ENCODE results near the gene SLC27A3. TPM values are rescaled to one million over a fixed set of nuclear protein-coding genes. Genes with fewer than 3 reads are reported as not detected.
A peak's percentile ranks its signal among the peaks of the same experiment; 100 is the strongest.

Gene SLC27A3
- polyA plus RNA-seq, 3 donors = 84.5 to 123 (median 118) TPM

- Mint-ChIP-seq H3K4me1 (peaks cover 45% of the 10 kb centered on the region), H3K4me3 (peak overlapping the region in 1 of 2 donors; percentile 73), H3K9me3 (no peaks in the 10 kb centered on the region), H3K27ac (peak overlapping the region; percentile 98 to 100 (median 99)), H3K36me3 (peaks cover 0 to 2% of the 10 kb centered on the region in 2 donors), H3K27me3 (ENCODE audit: low read depth in 3 of 3) (peaks cover 1 to 5% (median 5%) of the 10 kb centered on the region in 3 donors)
- H3K27ac ChIP-seq (ENCODE audit: low read depth in 1 of 2, low read length in 2 of 2) = peak overlapping the region; percentile 88 to 97
- no peak for TF ChIP-seq CTCF (IDR thresholded peaks at IDR 0.05)
- H3K4me2 ChIP-seq (replicated peaks; ENCODE audit: extremely low read depth, low read length, poor library complexity, severe bottlenecking) = peak overlapping the region; percentile 76
- peak; percentile 63 to 92 (median 78) for DNase-seq
- H4K20me1 ChIP-seq (ENCODE audit: insufficient read depth, low read length) = no peaks in the 10 kb centered on the region
- intact Hi-C loops (cut with micrococcal nuclease) = loop anchor here in 1 of 2 donors (5.0 kb wide), 1 partner anchor 171 kb away; the partner anchor contains the start of gene SLC39A1
- H3K27me3 ChIP-seq (ENCODE audit: control insufficient read depth in 2 of 2, insufficient read depth in 2 of 2, low read length in 2 of 2) = no peaks in the 10 kb centered on the region
- peak overlapping the region in 1 of 3 experiments; percentile 12 for H3K4me3 ChIP-seq (replicated peaks in 1 of 3; ENCODE audit: low read depth in 2 of 3, low read length in 3 of 3)
- H3K4me1 ChIP-seq (ENCODE audit: control insufficient read depth in 1 of 2, insufficient read depth in 2 of 2, low read length in 2 of 2) = peaks cover 40 to 43% of the 10 kb centered on the region in 2 donors
- no peak overlapping the region for H2AFZ ChIP-seq (ENCODE audit: insufficient read depth, low read depth, low read length, poor library complexity, severe bottlenecking)
- H3K9ac ChIP-seq (ENCODE audit: insufficient read depth, low read length, poor library complexity, severe bottlenecking) = peak overlapping the region; percentile 62
- H3K36me3 ChIP-seq (replicated peaks in 1 of 2; ENCODE audit: control insufficient read depth in 1 of 2, insufficient read depth in 2 of 2, low read length in 2 of 2) = no peaks in the 10 kb centered on the region
- whole genome bisulfite sequencing (ENCODE audit: insufficient coverage) = 60% methylated on average over 12 of the region's 16 CpGs
- H3K9me3 ChIP-seq (replicated peaks in 1 of 2; ENCODE audit: control insufficient read depth in 1 of 2, insufficient read depth in 1 of 2, low read length in 2 of 2) = no peaks in the 10 kb centered on the region
- H3K79me2 ChIP-seq (ENCODE audit: insufficient read depth, low read length) = no peaks in the 10 kb centered on the region
Measured at GRCh38 chr1:153791648-153792253, 16.5 kb downstream of the SLC27A3 start.

- H3K4me3 Mint-ChIP-seq = no peak overlapping the region
Measured at GRCh38 chr1:153792631-153793041, 17.4 kb downstream of the SLC27A3 start.

More at GRCh38 chr1:153792631-153793041, 17.4 kb downstream of the SLC27A3 start:
- TF ChIP-seq CTCF (IDR thresholded peaks at IDR 0.05) = no peak
- Histone ChIP-seq H3K4me2 (replicated peaks; ENCODE audit: extremely low read depth, low read length, poor library complexity, severe bottlenecking) (no peak overlapping the region), H3K36me3 (replicated peaks in 1 of 2; ENCODE audit: control insufficient read depth in 1 of 2, insufficient read depth in 2 of 2, low read length in 2 of 2) (no peaks in the 10 kb centered on the region), H3K27ac (ENCODE audit: low read depth in 1 of 2, low read length in 2 of 2) (no peak overlapping the region), H2AFZ (ENCODE audit: insufficient read depth, low read depth, low read length, poor library complexity, severe bottlenecking) (no peak overlapping the region), H3K4me3 (replicated peaks in 1 of 3; ENCODE audit: low read depth in 2 of 3, low read length in 3 of 3) (no peak overlapping the region), H3K9me3 (replicated peaks in 1 of 2; ENCODE audit: control insufficient read depth in 1 of 2, insufficient read depth in 1 of 2, low read length in 2 of 2) (no peaks in the 10 kb centered on the region), H3K27me3 (ENCODE audit: control insufficient read depth in 2 of 2, insufficient read depth in 2 of 2, low read length in 2 of 2) (no peaks in the 10 kb centered on the region), H4K20me1 (ENCODE audit: insufficient read depth, low read length) (no peaks in the 10 kb centered on the region), H3K79me2 (ENCODE audit: insufficient read depth, low read length) (no peaks in the 10 kb centered on the region), H3K9ac (ENCODE audit: insufficient read depth, low read length, poor library complexity, severe bottlenecking) (no peak overlapping the region), H3K4me1 (ENCODE audit: control insufficient read depth in 1 of 2, insufficient read depth in 2 of 2, low read length in 2 of 2) (peaks cover 40 to 43% of the 10 kb centered on the region in 2 donors)
- Mint-ChIP-seq H3K4me1 (peaks cover 49% of the 10 kb centered on the region), H3K27me3 (ENCODE audit: low read depth in 3 of 3) (peaks cover 1 to 5% (median 5%) of the 10 kb centered on the region in 3 donors), H3K9me3 (no peaks in the 10 kb centered on the region), H3K27ac (peak overlapping the region in 2 of 7 donors; percentile 15 to 62), H3K36me3 (peaks cover 0 to 2% of the 10 kb centered on the region in 2 donors)
- intact Hi-C loops (cut with micrococcal nuclease) = loop anchor here in 1 of 2 donors (5.0 kb wide), 1 partner anchor 170 kb away; the partner anchor contains the start of gene SLC39A1
- 96% methylated on average over 8 of the region's 11 CpGs for WGBS (ENCODE audit: insufficient coverage)
- peak in 1 of 3 donors; percentile 11 for DNase-seq
